Astrocyte (in vitro differentiated cells and primary cell): ENCODE data around the gene AQP7. TPM values are rescaled to one million over a fixed set of nuclear protein-coding genes. Genes with fewer than 3 reads are reported as not detected.

Source experiments
- DNase-seq: peaks from one replicate; pipeline ENCODE4 v3.0.0-alpha.2; 2010; ENCODE audit warnings: low read depth
- FAIRE-seq: peaks from 2 replicates; lab custom pipeline; 2011; peaks lifted over from hg19 to GRCh38; lab: Jason Lieb, UNC
- H2AFZ ChIP-seq: 2 replicates; pipeline ENCODE4 v1.6.0; 2012; ENCODE audit warnings: low read depth, low read length, inconsistent platforms
- H3K27ac ChIP-seq: 2 replicates; pipeline ENCODE4 v1.5.1; 2011; ENCODE audit warnings: low read depth, low read length, inconsistent platforms
- H3K27me3 ChIP-seq: 2 replicates; pipeline ENCODE4 v1.6.0; 2011; ENCODE audit warnings: low read length, inconsistent platforms; ENCODE audit not compliant: insufficient read depth
- H3K36me3 ChIP-seq: 2 replicates; pipeline ENCODE4 v1.5.1; 2011; ENCODE audit warnings: low read length, inconsistent platforms; ENCODE audit not compliant: insufficient read depth
- H3K4me1 ChIP-seq: 2 replicates; pipeline ENCODE4 v1.5.1; 2011; ENCODE audit warnings: low read length, inconsistent platforms; ENCODE audit not compliant: insufficient read depth
- H3K4me2 ChIP-seq: 2 replicates; pipeline ENCODE4 v1.6.0; 2012; ENCODE audit warnings: low read length, inconsistent platforms
- H3K4me3 ChIP-seq: 2 replicates; pipeline ENCODE4 v1.5.1; 2011; ENCODE audit warnings: low read depth, mild to moderate bottlenecking, low read length, inconsistent platforms; ENCODE audit not compliant: insufficient read depth
- H3K79me2 ChIP-seq: 2 replicates; pipeline ENCODE4 v1.6.0; 2012; ENCODE audit warnings: mild to moderate bottlenecking, low read length, inconsistent platforms; ENCODE audit not compliant: insufficient read depth
- H3K9ac ChIP-seq: 2 replicates; pipeline ENCODE4 v1.6.0; 2012; ENCODE audit warnings: mild to moderate bottlenecking, low read length, inconsistent platforms
- H3K9me3 ChIP-seq: 2 replicates; pipeline ENCODE4 v1.5.1; 2012; ENCODE audit warnings: low read depth, mild to moderate bottlenecking, low read length, inconsistent platforms; ENCODE audit not compliant: insufficient read depth
- H4K20me1 ChIP-seq: 2 replicates; pipeline ENCODE4 v1.6.0; 2012; ENCODE audit warnings: low read length, inconsistent platforms; ENCODE audit not compliant: insufficient read depth
- H3K27ac Mint-ChIP-seq: one replicate; pipeline ENCODE4 v1.8.0; 2021; ENCODE audit warnings: mild to moderate bottlenecking, mixed read lengths; ENCODE audit not compliant: unreplicated experiment
- H3K27me3 Mint-ChIP-seq: one replicate; pipeline ENCODE4 v1.8.0; 2021; ENCODE audit warnings: low read depth, mixed read lengths; ENCODE audit not compliant: unreplicated experiment
- H3K36me3 Mint-ChIP-seq: one replicate; pipeline ENCODE4 v1.8.0; 2021; ENCODE audit warnings: low read depth, mixed read lengths; ENCODE audit not compliant: unreplicated experiment
- H3K4me1 Mint-ChIP-seq: one replicate; pipeline ENCODE4 v1.8.0; 2021; ENCODE audit warnings: low read depth, mixed read lengths; ENCODE audit not compliant: unreplicated experiment
- H3K4me3 Mint-ChIP-seq: one replicate; pipeline ENCODE4 v1.8.0; 2021; ENCODE audit warnings: mild to moderate bottlenecking, moderate library complexity, mixed read lengths; ENCODE audit not compliant: unreplicated experiment
- H3K9me3 Mint-ChIP-seq: one replicate; pipeline ENCODE4 v1.8.0; 2021; ENCODE audit warnings: mild to moderate bottlenecking, mixed read lengths; ENCODE audit not compliant: unreplicated experiment
- CTCF ChIP-seq: IDR thresholded peaks from 2 replicates; pipeline ENCODE4 v1.5.1; 2011; ENCODE audit warnings: low read depth, mild to moderate bottlenecking, inconsistent platforms, low read length, moderate library complexity; ENCODE audit not compliant: insufficient read depth
- EZH2 ChIP-seq: IDR thresholded peaks from 2 replicates; pipeline ENCODE4 v1.6.1; 2012; ENCODE audit warnings: mild to moderate bottlenecking, low read length, inconsistent platforms; ENCODE audit not compliant: insufficient read depth
- total RNA-seq: library from RNA; stranded (reverse); gene quantifications from 2 replicates; pipeline ENCODE4 v1.2.1, GENCODE V29; 2021

The AQP7 gene
- total RNA-seq, 1 donor from 2014 or later: 1.9 TPM

GRCh38 chr9:33440609-33441008, 38.2 kb upstream of the AQP7 start:
- no peak for FAIRE-seq
- H3K36me3 ChIP-seq: no peaks in the 10 kb centered on the region
- no peak overlapping the region for H3K4me3 ChIP-seq
- H3K9me3 ChIP-seq: no peaks in the 10 kb centered on the region
- no peak overlapping the region for H2AFZ ChIP-seq
- no peak for TF ChIP-seq EZH2
- no peak for TF ChIP-seq CTCF
- Mint-ChIP-seq H3K9me3 (peaks cover 4% of the 10 kb centered on the region), H3K27me3 (peaks cover 56% of the 10 kb centered on the region), H3K27ac (no peak overlapping the region), H3K36me3 (peaks cover 2% of the 10 kb centered on the region), H3K4me1 (peaks cover 7% of the 10 kb centered on the region), H3K4me3 (no peak overlapping the region)
- no peak for DNase-seq
- H3K27me3 ChIP-seq: peaks cover 7% of the 10 kb centered on the region
- H4K20me1 ChIP-seq: no peaks in the 10 kb centered on the region
- H3K4me1 ChIP-seq: no peaks in the 10 kb centered on the region
- no peak overlapping the region for H3K9ac ChIP-seq
- no peak overlapping the region for H3K27ac ChIP-seq
- H3K4me2 ChIP-seq: no peak overlapping the region
- H3K79me2 ChIP-seq: no peaks in the 10 kb centered on the region

GRCh38 chr9:33440204-33440603, 37.8 kb upstream of the AQP7 start:
- peaks cover 7% of the 10 kb centered on the region for H3K27me3 ChIP-seq
- FAIRE-seq (no peak), DNase-seq (no peak)
- no peak overlapping the region for H3K4me3 ChIP-seq
- TF ChIP-seq CTCF: no peak
- TF ChIP-seq EZH2: no peak
- Mint-ChIP-seq H3K4me1 (peaks cover 7% of the 10 kb centered on the region), H3K9me3 (peaks cover 4% of the 10 kb centered on the region), H3K27me3 (peaks cover 58% of the 10 kb centered on the region), H3K27ac (no peak overlapping the region), H3K36me3 (peaks cover 2% of the 10 kb centered on the region), H3K4me3 (no peak overlapping the region)
- no peaks in the 10 kb centered on the region for H3K9me3 ChIP-seq
- H3K27ac ChIP-seq: no peak overlapping the region
- no peaks in the 10 kb centered on the region for H3K79me2 ChIP-seq
- H3K4me1 ChIP-seq: no peaks in the 10 kb centered on the region
- H3K9ac ChIP-seq: no peak overlapping the region
- no peaks in the 10 kb centered on the region for H4K20me1 ChIP-seq
- H3K4me2 ChIP-seq: no peak overlapping the region
- H3K36me3 ChIP-seq: no peaks in the 10 kb centered on the region
- H2AFZ ChIP-seq: no peak overlapping the region

- H3K36me3 ChIP-seq: no peaks in the 10 kb centered on the region
- H3K27ac Mint-ChIP-seq: no peak overlapping the region
- TF ChIP-seq EZH2 (no peak), CTCF (no peak)
- no peaks in the 10 kb centered on the region for H3K4me1 ChIP-seq
- peaks cover 7% of the 10 kb centered on the region for H3K4me1 Mint-ChIP-seq
- H3K9me3 ChIP-seq: no peaks in the 10 kb centered on the region
- peaks cover 9% of the 10 kb centered on the region for H3K27me3 ChIP-seq
- no peak overlapping the region for H3K4me3 Mint-ChIP-seq
- H3K9ac ChIP-seq: no peak overlapping the region
- no peak overlapping the region for H3K4me2 ChIP-seq
- peaks cover 2% of the 10 kb centered on the region for H3K36me3 Mint-ChIP-seq
- H3K4me3 ChIP-seq: no peak overlapping the region
- DNase-seq (no peak), FAIRE-seq (no peak)
- H4K20me1 ChIP-seq: no peaks in the 10 kb centered on the region
- H2AFZ ChIP-seq: no peak overlapping the region
- no peak overlapping the region for H3K27ac ChIP-seq
- no peaks in the 10 kb centered on the region for H3K79me2 ChIP-seq
- peaks cover 4% of the 10 kb centered on the region for H3K9me3 Mint-ChIP-seq
- peaks cover 58% of the 10 kb centered on the region for H3K27me3 Mint-ChIP-seq
Observed at GRCh38 chr9:33439731-33440130, 37.4 kb upstream of the AQP7 start.
